HepG2 (cell line): ENCODE results near the gene SMTNL2. TPM values are rescaled to one million over a fixed set of nuclear protein-coding genes. Genes with fewer than 3 reads are reported as not detected.

ENCODE experiments used
- ARNT2 ChIP-seq: sonication (generic); formaldehyde crosslinking; IDR thresholded peaks from 2 replicates; pipeline ENCODE4 v1.8.0; 2022; ENCODE audit warnings: mild to moderate bottlenecking, low read depth, missing genetic modification reagents, moderate library complexity
- FOXO4 ChIP-seq: sonication (generic); formaldehyde crosslinking; conservative IDR thresholded peaks from 2 replicates; pipeline ENCODE4 v1.8.1; 2023; ENCODE audit warnings: missing genetic modification reagents
- HDAC1 ChIP-seq: sonication (generic); formaldehyde crosslinking; IDR thresholded peaks from 2 replicates; pipeline ENCODE4 v1.5.1; 2020; ENCODE audit warnings: mild to moderate bottlenecking, missing genetic modification reagents
- NR3C1 ChIP-seq: sonication (generic); formaldehyde crosslinking; IDR thresholded peaks from 2 replicates; pipeline ENCODE4 v1.4.0; 2020; ENCODE audit warnings: missing genetic modification reagents
- YEATS4 ChIP-seq: sonication (generic); formaldehyde crosslinking; IDR thresholded peaks from 2 replicates; pipeline ENCODE4 v1.4.0; 2020; ENCODE audit warnings: missing genetic modification reagents, borderline replicate concordance
- ZBTB7A ChIP-seq: sonication (generic); formaldehyde crosslinking; IDR thresholded peaks from 2 replicates; pipeline ENCODE4 v1.8.0; 2022; ENCODE audit warnings: mild to moderate bottlenecking, missing genetic modification reagents
- ZMAT5 ChIP-seq: sonication (generic); formaldehyde crosslinking; IDR thresholded peaks from 2 replicates; pipeline ENCODE4 v1.5.0; 2020; ENCODE audit warnings: mild to moderate bottlenecking, low read depth, missing genetic modification reagents, borderline replicate concordance
- ZMYM3 ChIP-seq: sonication (generic); formaldehyde crosslinking; IDR thresholded peaks from 2 replicates; pipeline ENCODE4 v1.5.1; 2020; ENCODE audit warnings: mild to moderate bottlenecking, missing genetic modification reagents
- ZNF230 ChIP-seq: sonication (generic); formaldehyde crosslinking; IDR thresholded peaks from 2 replicates; pipeline ENCODE4 v1.4.0; 2020; ENCODE audit warnings: mild to moderate bottlenecking, missing genetic modification reagents
- ZNF331 ChIP-seq: sonication (generic); formaldehyde crosslinking; IDR thresholded peaks from 2 replicates; pipeline ENCODE4 v1.4.0; 2020; ENCODE audit warnings: missing genetic modification reagents
- ZNF605 ChIP-seq: sonication (generic); formaldehyde crosslinking; IDR thresholded peaks from 2 replicates; pipeline ENCODE4 v1.8.0; 2022; ENCODE audit warnings: mild to moderate bottlenecking, missing genetic modification reagents
- ZNF629 ChIP-seq: sonication (generic); formaldehyde crosslinking; conservative IDR thresholded peaks from 2 replicates; pipeline ENCODE4 v1.5.0; 2020; ENCODE audit warnings: missing genetic modification reagents
- ZNF740 ChIP-seq: sonication (generic); formaldehyde crosslinking; IDR thresholded peaks from 2 replicates; pipeline ENCODE4 v1.4.0; 2020; ENCODE audit warnings: missing genetic modification reagents
- ZNF788 ChIP-seq: sonication (generic); formaldehyde crosslinking; IDR thresholded peaks from 2 replicates; pipeline ENCODE4 v1.5.0; 2020; ENCODE audit warnings: mild to moderate bottlenecking, missing genetic modification reagents, borderline replicate concordance
- polyA plus RNA-seq, 8 experiments: library from polyadenylated mRNA; depleted of rRNA in 3 of 8; stranded (reverse) in 7 of 8; unstranded in 1 of 8; fragments of >200 nt; fragmentation: Illumina TruSeq in 4 of 8; extraction: Trizol in 4 of 8; gene quantifications; 2 replicates each; pipeline versions ENCODE4 v1.2.1 to v1.2.3, GENCODE V29; 2011 to 2016; ENCODE audit warnings: low read depth in 4 of 8, missing spikeins in 1 of 8, mixed read lengths in 1 of 8; ENCODE audit not compliant: insufficient read depth in 1 of 8
- total RNA-seq, 5 experiments: library from RNA; depleted of rRNA; stranded (reverse); fragments of >200 nt; fragmentation: Illumina TruSeq; extraction: Trizol; gene quantifications; 2 replicates each; pipeline ENCODE4 v1.2.3, GENCODE V29; 2016; ENCODE audit warnings: low read depth in 1 of 5
- TF ChIP-seq, protein P1 (sequence below): sonication (generic); formaldehyde crosslinking; IDR thresholded peaks from 2 replicates; pipeline ENCODE4 v1.5.0; 2020; ENCODE audit warnings: missing genetic modification reagents
- TF ChIP-seq, protein P2 (sequence below): sonication (generic); formaldehyde crosslinking; conservative IDR thresholded peaks from 2 replicates; pipeline ENCODE4 v1.4.0; 2020; ENCODE audit warnings: missing genetic modification reagents

Gene SMTNL2
- total and polyA plus RNA-seq, 2 of the 13 experiments (the other 11 are each of a cell fraction or from before 2014, with no cell fraction given), result 0.41 to 5.1 TPM

- TF ChIP-seq YEATS4 (CRISPR knock-in tag) (no peak), ZNF740 (CRISPR knock-in tag) (0 out of 2 replicates have a peak, but pooled peaks have one; percentile 0), NR3C1 (CRISPR knock-in tag) (no peak), ZNF788 (CRISPR knock-in tag) (0 out of 2 replicates have a peak, but pooled peaks have one; percentile 3), ZNF605 (CRISPR knock-in tag) (no peak), ZBTB7A (0 out of 2 replicates have a peak, but pooled peaks have one; percentile 22), ZNF629 (no peak), FOXO4 (no peak), ARNT2 (0 out of 2 replicates have a peak, but pooled peaks have one; percentile 7), ZMYM3 (CRISPR knock-in tag) (no peak), ZNF230 (CRISPR knock-in tag) (no peak), HDAC1 (CRISPR knock-in tag) (0 out of 2 replicates have a peak, but pooled peaks have one; percentile 3), ZNF331 (CRISPR knock-in tag) (0 out of 2 replicates have a peak, but pooled peaks have one; percentile 1), ZMAT5 (CRISPR knock-in tag) (no peak)
- TF ChIP-seq, protein P1, sequence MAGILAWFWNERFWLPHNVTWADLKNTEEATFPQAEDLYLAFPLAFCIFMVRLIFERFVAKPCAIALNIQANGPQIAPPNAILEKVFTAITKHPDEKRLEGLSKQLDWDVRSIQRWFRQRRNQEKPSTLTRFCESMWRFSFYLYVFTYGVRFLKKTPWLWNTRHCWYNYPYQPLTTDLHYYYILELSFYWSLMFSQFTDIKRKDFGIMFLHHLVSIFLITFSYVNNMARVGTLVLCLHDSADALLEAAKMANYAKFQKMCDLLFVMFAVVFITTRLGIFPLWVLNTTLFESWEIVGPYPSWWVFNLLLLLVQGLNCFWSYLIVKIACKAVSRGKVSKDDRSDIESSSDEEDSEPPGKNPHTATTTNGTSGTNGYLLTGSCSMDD (CRISPR knock-in tag), result no peak
- TF ChIP-seq, protein P2, sequence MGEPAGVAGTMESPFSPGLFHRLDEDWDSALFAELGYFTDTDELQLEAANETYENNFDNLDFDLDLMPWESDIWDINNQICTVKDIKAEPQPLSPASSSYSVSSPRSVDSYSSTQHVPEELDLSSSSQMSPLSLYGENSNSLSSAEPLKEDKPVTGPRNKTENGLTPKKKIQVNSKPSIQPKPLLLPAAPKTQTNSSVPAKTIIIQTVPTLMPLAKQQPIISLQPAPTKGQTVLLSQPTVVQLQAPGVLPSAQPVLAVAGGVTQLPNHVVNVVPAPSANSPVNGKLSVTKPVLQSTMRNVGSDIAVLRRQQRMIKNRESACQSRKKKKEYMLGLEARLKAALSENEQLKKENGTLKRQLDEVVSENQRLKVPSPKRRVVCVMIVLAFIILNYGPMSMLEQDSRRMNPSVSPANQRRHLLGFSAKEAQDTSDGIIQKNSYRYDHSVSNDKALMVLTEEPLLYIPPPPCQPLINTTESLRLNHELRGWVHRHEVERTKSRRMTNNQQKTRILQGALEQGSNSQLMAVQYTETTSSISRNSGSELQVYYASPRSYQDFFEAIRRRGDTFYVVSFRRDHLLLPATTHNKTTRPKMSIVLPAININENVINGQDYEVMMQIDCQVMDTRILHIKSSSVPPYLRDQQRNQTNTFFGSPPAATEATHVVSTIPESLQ (CRISPR knock-in tag), result no peak
- TF ChIP-seq, all 625 proteins: peak for 9
These were observed 8.2 kb upstream of the SMTNL2 start (continued) for GRCh38 chr17:4576161-4576558.
